GM12878 (cell line): ENCODE data around the gene ANKRD65. TPM values are rescaled to one million over a fixed set of nuclear protein-coding genes. Genes with fewer than 3 reads are reported as not detected.
A peak's percentile ranks its signal among the peaks of the same experiment; 100 is the strongest.

Experiments
- BCL11A ChIP-seq: IDR thresholded peaks from 2 replicates; pipeline ENCODE4 v1.6.1; 2011; ENCODE audit warnings: low read depth, low read length
- CREB1 ChIP-seq: IDR thresholded peaks from 2 replicates; pipeline ENCODE4 v1.6.1; 2012; ENCODE audit warnings: low read depth, mild to moderate bottlenecking, inconsistent platforms
- CTCF ChIP-seq, 3 experiments: IDR thresholded peaks in 2 of 3; conservative IDR thresholded peaks in 1 of 3; 2 replicates each; pipeline ENCODE4 v1.5.1; 2011; ENCODE audit warnings: low read depth in 3 of 3, low read length in 3 of 3, mild to moderate bottlenecking in 3 of 3, control low read depth in 2 of 3, moderate library complexity in 2 of 3, inconsistent platforms in 1 of 3, mixed read lengths in 1 of 3; ENCODE audit not compliant: control insufficient read depth in 2 of 3, insufficient read depth in 1 of 3; ENCODE audit errors: extremely low read depth in 1 of 3
- FOS ChIP-seq: IDR thresholded peaks from 3 replicates; pipeline ENCODE4 v1.6.1; 2011; ENCODE audit warnings: borderline replicate concordance; ENCODE audit not compliant: insufficient read length; ENCODE audit errors: extremely low read depth
- GABPA ChIP-seq: IDR thresholded peaks from 2 replicates; pipeline ENCODE4 v1.6.1; 2014; ENCODE audit warnings: antibody characterized with exemption, low read depth, mild to moderate bottlenecking, inconsistent platforms
- HDAC2 ChIP-seq: fragments of 200-600 bp; sonication (generic); IDR thresholded peaks from 2 replicates; pipeline ENCODE4 v1.6.1; 2017
- JUNB ChIP-seq: IDR thresholded peaks from 2 replicates; pipeline ENCODE4 v1.6.1; 2016; ENCODE audit warnings: antibody characterized with exemption, mild to moderate bottlenecking
- PKNOX1 ChIP-seq: fragments of 450-650 bp; IDR thresholded peaks from 2 replicates; pipeline ENCODE4 v1.6.1; 2016; ENCODE audit warnings: mild to moderate bottlenecking
- POLR2AphosphoS2 ChIP-seq: IDR thresholded peaks from 2 replicates; pipeline ENCODE4 v1.6.1; 2011; ENCODE audit warnings: low read depth, mild to moderate bottlenecking, low read length, improper control_type of control experiment, moderate library complexity
- POU2F2 ChIP-seq: IDR thresholded peaks from 3 replicates; pipeline ENCODE4 v1.6.1; 2011; ENCODE audit warnings: low read depth, mild to moderate bottlenecking, low read length, borderline replicate concordance
- SMAD1 ChIP-seq: fragments of 450-650 bp; IDR thresholded peaks from 2 replicates; pipeline ENCODE4 v1.6.1; 2018; ENCODE audit warnings: mild to moderate bottlenecking, low read depth; ENCODE audit not compliant: partially characterized antibody
- SREBF2 ChIP-seq: IDR thresholded peaks from 2 replicates; pipeline ENCODE4 v1.6.1; 2012; ENCODE audit warnings: mild to moderate bottlenecking, low read length
- SUZ12 ChIP-seq: fragments of 200-600 bp; sonication (generic); IDR thresholded peaks from one replicate; pipeline ENCODE4 v1.6.1; 2018; ENCODE audit warnings: antibody characterized with exemption, mild to moderate bottlenecking; ENCODE audit not compliant: unreplicated experiment
- TCF12 ChIP-seq: IDR thresholded peaks from 2 replicates; pipeline ENCODE4 v1.6.1; 2011; ENCODE audit warnings: low read depth, mild to moderate bottlenecking, low read length
- ZBTB4 ChIP-seq: fragments of 450-650 bp; formaldehyde crosslinking; IDR thresholded peaks from 2 replicates; pipeline ENCODE4 v1.4.0; 2022; ENCODE audit warnings: mild to moderate bottlenecking, moderate library complexity
- polyA plus RNA-seq, 11 experiments: library from polyadenylated mRNA; depleted of rRNA in 4 of 11; unstranded in 6 of 11; stranded (reverse) in 5 of 11; fragments of >200 nt; fragmentation: Nextera tagmentation in 4 of 11; fragmentation: Illumina TruSeq in 1 of 11; extraction: Ambion mirVana in 4 of 11; extraction: Trizol in 1 of 11; gene quantifications; 1 replicate in 1 of 11; 2 replicates in 10 of 11; pipeline versions ENCODE4 v1.2.1 to v1.2.3, GENCODE V29; 2011 to 2016; ENCODE audit warnings: inconsistent platforms in 2 of 11, missing spikeins in 2 of 11, low read depth in 1 of 11
- total RNA-seq, 4 experiments: library from RNA; depleted of rRNA in 3 of 4; stranded (reverse); fragments of >200 nt in 3 of 4; fragmentation: Illumina TruSeq in 1 of 4; extraction: Trizol in 1 of 4; gene quantifications; 2 replicates each; pipeline versions ENCODE4 v1.2.1 to v1.2.3, GENCODE V29; 2013 to 2021
- TF ChIP-seq, protein P1 (sequence below): fragments of 450-650 bp; IDR thresholded peaks from 2 replicates; pipeline ENCODE4 v1.6.1; 2016; ENCODE audit warnings: mild to moderate bottlenecking, moderate library complexity, borderline replicate concordance

ANKRD65 gene
- total and polyA plus RNA-seq, 10 of the 15 experiments (the other 5 are each of a cell fraction or from before 2014, with no cell fraction given): 0.05 to 2.8 (median 0.37) TPM

- no peak for TF ChIP-seq SUZ12
- TF ChIP-seq POU2F2: no peak
- peak; percentile 79 to 95 (median 93) for TF ChIP-seq CTCF (IDR thresholded peaks at IDR 0.05 in 2 of 3, conservative IDR thresholded peaks at IDR 0.05 in 1 of 3; ENCODE audit: control insufficient read depth in 2 of 3, extremely low read depth in 1 of 3, insufficient read depth in 1 of 3, low read depth in 3 of 3, low read length in 3 of 3)
- no peak for TF ChIP-seq SMAD1
- peak; percentile 84 for TF ChIP-seq TCF12
- no peak for TF ChIP-seq JUNB
- no peak for TF ChIP-seq GABPA
- TF ChIP-seq SREBF2: no peak
- TF ChIP-seq PKNOX1: no peak
- TF ChIP-seq FOS: no peak
- TF ChIP-seq BCL11A: no peak
- TF ChIP-seq POLR2AphosphoS2: no peak
- TF ChIP-seq, protein P1, sequence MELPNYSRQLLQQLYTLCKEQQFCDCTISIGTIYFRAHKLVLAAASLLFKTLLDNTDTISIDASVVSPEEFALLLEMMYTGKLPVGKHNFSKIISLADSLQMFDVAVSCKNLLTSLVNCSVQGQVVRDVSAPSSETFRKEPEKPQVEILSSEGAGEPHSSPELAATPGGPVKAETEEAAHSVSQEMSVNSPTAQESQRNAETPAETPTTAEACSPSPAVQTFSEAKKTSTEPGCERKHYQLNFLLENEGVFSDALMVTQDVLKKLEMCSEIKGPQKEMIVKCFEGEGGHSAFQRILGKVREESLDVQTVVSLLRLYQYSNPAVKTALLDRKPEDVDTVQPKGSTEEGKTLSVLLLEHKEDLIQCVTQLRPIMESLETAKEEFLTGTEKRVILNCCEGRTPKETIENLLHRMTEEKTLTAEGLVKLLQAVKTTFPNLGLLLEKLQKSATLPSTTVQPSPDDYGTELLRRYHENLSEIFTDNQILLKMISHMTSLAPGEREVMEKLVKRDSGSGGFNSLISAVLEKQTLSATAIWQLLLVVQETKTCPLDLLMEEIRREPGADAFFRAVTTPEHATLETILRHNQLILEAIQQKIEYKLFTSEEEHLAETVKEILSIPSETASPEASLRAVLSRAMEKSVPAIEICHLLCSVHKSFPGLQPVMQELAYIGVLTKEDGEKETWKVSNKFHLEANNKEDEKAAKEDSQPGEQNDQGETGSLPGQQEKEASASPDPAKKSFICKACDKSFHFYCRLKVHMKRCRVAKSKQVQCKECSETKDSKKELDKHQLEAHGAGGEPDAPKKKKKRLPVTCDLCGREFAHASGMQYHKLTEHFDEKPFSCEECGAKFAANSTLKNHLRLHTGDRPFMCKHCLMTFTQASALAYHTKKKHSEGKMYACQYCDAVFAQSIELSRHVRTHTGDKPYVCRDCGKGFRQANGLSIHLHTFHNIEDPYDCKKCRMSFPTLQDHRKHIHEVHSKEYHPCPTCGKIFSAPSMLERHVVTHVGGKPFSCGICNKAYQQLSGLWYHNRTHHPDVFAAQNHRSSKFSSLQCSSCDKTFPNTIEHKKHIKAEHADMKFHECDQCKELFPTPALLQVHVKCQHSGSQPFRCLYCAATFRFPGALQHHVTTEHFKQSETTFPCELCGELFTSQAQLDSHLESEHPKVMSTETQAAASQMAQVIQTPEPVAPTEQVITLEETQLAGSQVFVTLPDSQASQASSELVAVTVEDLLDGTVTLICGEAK: no peak
- no peak for TF ChIP-seq CREB1
- no peak for TF ChIP-seq ZBTB4 (CRISPR knock-in tag)
- no peak for TF ChIP-seq HDAC2
Measured at GRCh38 chr1:1371746-1372711, 49.0 kb downstream of the ANKRD65 start (continued).
